ENCODE data around the gene SMCO2. TPM values are rescaled to one million over a fixed set of nuclear protein-coding genes. Genes with fewer than 3 reads are reported as not detected.

Gene SMCO2
- total RNA-seq, 2 experiments from 2014 or later: not detected

DNA sequence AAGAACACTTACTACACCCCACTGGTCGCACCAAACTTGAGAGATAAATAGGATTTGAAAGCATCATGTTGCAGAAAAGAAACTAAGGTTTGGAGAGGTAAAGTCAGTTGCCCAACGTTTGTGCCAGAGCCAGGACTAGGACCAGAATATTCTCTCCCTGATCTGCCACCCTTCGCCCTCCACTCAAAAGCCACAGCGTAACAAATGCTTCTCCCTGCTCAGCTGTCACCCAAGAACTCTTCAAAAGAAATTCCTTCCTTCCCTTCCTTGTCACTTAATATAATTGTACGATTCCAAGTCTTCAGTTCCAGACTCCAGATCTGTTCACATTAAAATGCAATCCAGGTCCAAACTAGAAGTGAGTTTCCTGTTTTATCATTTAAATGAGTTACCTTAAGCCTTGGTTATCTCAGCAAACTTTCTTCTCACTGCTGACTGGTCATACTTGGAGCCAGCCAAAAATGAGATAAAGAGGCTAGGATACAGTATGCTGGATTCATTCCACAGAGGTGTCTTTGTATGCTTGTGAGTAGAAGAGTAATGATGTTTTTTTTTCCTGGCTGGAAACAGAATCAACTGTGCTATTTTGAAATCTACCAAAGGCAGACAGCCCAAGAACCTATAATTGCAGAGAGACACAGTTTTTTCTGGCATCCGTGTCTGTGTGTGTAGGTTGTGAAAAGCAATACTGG lies 64.6 kb downstream of the SMCO2 start:
- Histone ChIP-seq H3K36me3 (ENCODE audit: insufficient read depth, low read length) (no peaks in the 10 kb centered on the region), H3K27ac (ENCODE audit: low read depth, low read length, poor library complexity, severe bottlenecking) (no peak overlapping the region), H2AFZ (ENCODE audit: low read length) (no peak overlapping the region), H3K4me2 (ENCODE audit: low read length) (no peak overlapping the region), H3K9me3 (ENCODE audit: low read length) (no peaks in the 10 kb centered on the region; the same call in 1 of the 2 replicates), H3K4me3 (ENCODE audit: low read depth, low read length, poor library complexity, severe bottlenecking) (no peak overlapping the region), H3K4me1 (ENCODE audit: insufficient read depth, low read length, poor library complexity, severe bottlenecking) (peaks cover 11% of the 10 kb centered on the region), H3K79me2 (ENCODE audit: insufficient read depth, low read depth, low read length) (no peaks in the 10 kb centered on the region), H3K9me2 (ENCODE audit: insufficient read depth, low read length) (no peaks in the 10 kb centered on the region), H4K20me1 (ENCODE audit: insufficient read depth, low read length) (no peaks in the 10 kb centered on the region)
- intact Hi-C loops (cut with micrococcal nuclease; ENCODE audit: unreplicated experiment): no loop called here
- TF ChIP-seq, protein P1, sequence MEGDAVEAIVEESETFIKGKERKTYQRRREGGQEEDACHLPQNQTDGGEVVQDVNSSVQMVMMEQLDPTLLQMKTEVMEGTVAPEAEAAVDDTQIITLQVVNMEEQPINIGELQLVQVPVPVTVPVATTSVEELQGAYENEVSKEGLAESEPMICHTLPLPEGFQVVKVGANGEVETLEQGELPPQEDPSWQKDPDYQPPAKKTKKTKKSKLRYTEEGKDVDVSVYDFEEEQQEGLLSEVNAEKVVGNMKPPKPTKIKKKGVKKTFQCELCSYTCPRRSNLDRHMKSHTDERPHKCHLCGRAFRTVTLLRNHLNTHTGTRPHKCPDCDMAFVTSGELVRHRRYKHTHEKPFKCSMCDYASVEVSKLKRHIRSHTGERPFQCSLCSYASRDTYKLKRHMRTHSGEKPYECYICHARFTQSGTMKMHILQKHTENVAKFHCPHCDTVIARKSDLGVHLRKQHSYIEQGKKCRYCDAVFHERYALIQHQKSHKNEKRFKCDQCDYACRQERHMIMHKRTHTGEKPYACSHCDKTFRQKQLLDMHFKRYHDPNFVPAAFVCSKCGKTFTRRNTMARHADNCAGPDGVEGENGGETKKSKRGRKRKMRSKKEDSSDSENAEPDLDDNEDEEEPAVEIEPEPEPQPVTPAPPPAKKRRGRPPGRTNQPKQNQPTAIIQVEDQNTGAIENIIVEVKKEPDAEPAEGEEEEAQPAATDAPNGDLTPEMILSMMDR (conservative IDR thresholded peaks at IDR 0.05; ENCODE audit: low read length): no peak
- no peak for TF ChIP-seq EZH2phosphoT487 (IDR thresholded peaks at IDR 0.05; ENCODE audit: borderline replicate concordance, low read depth, low read length)
- ChIA-PET CTCF (ENCODE audit: unreplicated experiment) (no interaction called here), POLR2A (no interaction called here)
- DNase-seq (ENCODE audit: low spot score): no peak
- no TSS peak for BruUV-seq (replicated peaks)

DNA sequence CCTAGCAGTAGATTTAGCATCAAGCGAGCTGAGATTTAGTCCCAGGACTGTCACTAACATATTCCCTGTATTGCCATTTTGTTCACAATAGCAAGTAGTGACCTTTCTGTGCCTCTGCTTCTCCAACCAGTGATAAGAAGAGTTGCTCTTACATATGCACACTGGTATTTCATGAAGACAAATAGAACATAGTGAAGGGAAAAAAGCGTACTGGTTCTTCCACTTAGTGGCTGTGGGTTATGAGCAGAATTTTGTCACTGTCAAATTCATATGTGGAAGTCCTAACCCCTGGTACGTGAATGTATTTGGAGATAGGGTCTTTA lies 65.1 kb downstream of the SMCO2 start:
- no peaks in the 10 kb centered on the region for H3K36me3 ChIP-seq (ENCODE audit: insufficient read depth, low read length)
- no peaks in the 10 kb centered on the region for H3K9me2 ChIP-seq (ENCODE audit: insufficient read depth, low read length)
- POLR2A ChIA-PET: no interaction called here
- H3K27ac ChIP-seq (ENCODE audit: low read depth, low read length, poor library complexity, severe bottlenecking): no peak overlapping the region
- intact Hi-C loops (cut with micrococcal nuclease; ENCODE audit: unreplicated experiment): no loop called here
- CTCF ChIA-PET (ENCODE audit: unreplicated experiment): no interaction called here
- no TSS peak for BruUV-seq (replicated peaks)
- no peak for DNase-seq (ENCODE audit: low spot score)
- no peaks in the 10 kb centered on the region; the same call in 1 of the 2 replicates for H3K9me3 ChIP-seq (ENCODE audit: low read length)
- H4K20me1 ChIP-seq (ENCODE audit: insufficient read depth, low read length): no peaks in the 10 kb centered on the region
- no peak for TF ChIP-seq EZH2phosphoT487 (IDR thresholded peaks at IDR 0.05; ENCODE audit: borderline replicate concordance, low read depth, low read length)
- TF ChIP-seq, protein P1 (conservative IDR thresholded peaks at IDR 0.05; ENCODE audit: low read length): no peak
- no peak overlapping the region for H3K4me2 ChIP-seq (ENCODE audit: low read length)
- no peak overlapping the region for H2AFZ ChIP-seq (ENCODE audit: low read length)
- no peak overlapping the region for H3K4me3 ChIP-seq (ENCODE audit: low read depth, low read length, poor library complexity, severe bottlenecking)
- peaks cover 11% of the 10 kb centered on the region for H3K4me1 ChIP-seq (ENCODE audit: insufficient read depth, low read length, poor library complexity, severe bottlenecking)
- no peaks in the 10 kb centered on the region for H3K79me2 ChIP-seq (ENCODE audit: insufficient read depth, low read depth, low read length)

DNA sequence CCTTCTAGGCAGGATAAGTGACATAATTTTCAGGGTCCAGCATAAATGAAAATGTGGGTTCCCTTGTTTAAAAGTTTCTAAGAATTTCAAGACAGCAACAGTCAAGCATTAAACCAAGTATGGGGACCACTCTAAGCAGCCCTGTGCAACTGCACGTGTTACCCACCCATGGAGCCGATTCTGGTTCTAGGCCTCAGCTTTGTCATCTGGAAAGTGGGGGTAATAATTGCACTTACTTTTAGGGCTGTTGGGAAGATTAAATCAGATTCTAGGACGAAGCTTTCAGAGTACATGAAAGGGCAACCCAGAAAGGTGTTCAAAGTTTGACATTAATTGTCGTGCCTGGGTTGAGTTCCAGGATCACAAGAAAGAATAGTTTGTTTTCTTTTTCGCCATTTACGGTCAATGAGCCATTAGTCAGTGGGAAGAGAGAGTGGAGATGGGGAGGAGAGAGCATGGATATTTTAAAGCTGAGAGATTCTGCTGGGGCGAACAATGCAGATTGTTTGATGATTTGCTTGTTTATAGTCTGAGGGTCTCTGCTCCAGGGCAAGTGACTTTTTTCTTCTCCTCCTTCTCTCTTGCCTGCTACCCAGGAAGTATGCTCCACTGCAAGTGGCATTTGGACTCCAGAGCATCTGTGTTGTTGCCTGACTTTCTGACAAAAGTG lies 66.8 kb downstream of the SMCO2 start:
- no peak for TF ChIP-seq EZH2phosphoT487 (IDR thresholded peaks at IDR 0.05; ENCODE audit: borderline replicate concordance, low read depth, low read length)
- TF ChIP-seq, protein P1 (conservative IDR thresholded peaks at IDR 0.05; ENCODE audit: low read length): no peak
- DNase-seq (ENCODE audit: low spot score): peak; percentile 20
- H3K36me3 ChIP-seq (ENCODE audit: insufficient read depth, low read length): no peaks in the 10 kb centered on the region
- no peak overlapping the region for H3K4me3 ChIP-seq (ENCODE audit: low read depth, low read length, poor library complexity, severe bottlenecking)
- H3K27ac ChIP-seq (ENCODE audit: low read depth, low read length, poor library complexity, severe bottlenecking): no peak overlapping the region
- ChIA-PET CTCF (ENCODE audit: unreplicated experiment) (no interaction called here), POLR2A (interaction anchor here (0.6 kb wide), 2 partner anchors 323 to 491 kb away, joined by 3 read pairs; partner anchors contain the start of gene MED21)
- BruUV-seq (replicated peaks): no TSS peak
- H2AFZ ChIP-seq (ENCODE audit: low read length): no peak overlapping the region
- no peaks in the 10 kb centered on the region for H4K20me1 ChIP-seq (ENCODE audit: insufficient read depth, low read length)
- peaks cover 11% of the 10 kb centered on the region for H3K4me1 ChIP-seq (ENCODE audit: insufficient read depth, low read length, poor library complexity, severe bottlenecking)
- intact Hi-C loops (cut with micrococcal nuclease; ENCODE audit: unreplicated experiment): no loop called here
- H3K4me2 ChIP-seq (ENCODE audit: low read length): peak overlapping the region; percentile 11; the same call in 1 of the 2 replicates
- no peaks in the 10 kb centered on the region for H3K9me2 ChIP-seq (ENCODE audit: insufficient read depth, low read length)
- H3K79me2 ChIP-seq (ENCODE audit: insufficient read depth, low read depth, low read length): no peaks in the 10 kb centered on the region
- H3K9me3 ChIP-seq (ENCODE audit: low read length): no peaks in the 10 kb centered on the region
